Iris pigment epithelial cell (primary cell): ENCODE measurements around the gene LRCH1.
"Not testable (repeated sequence)": the region's sequence is repeated elsewhere in the genome, so short reads cannot be mapped to it uniquely, and the experiment has no call there.

ENCODE experiments used
- DNase-seq: peaks from one replicate; pipeline ENCODE4 v3.0.0-alpha.2; 2011; ENCODE audit warnings: low read depth

LRCH1 gene

DNA sequence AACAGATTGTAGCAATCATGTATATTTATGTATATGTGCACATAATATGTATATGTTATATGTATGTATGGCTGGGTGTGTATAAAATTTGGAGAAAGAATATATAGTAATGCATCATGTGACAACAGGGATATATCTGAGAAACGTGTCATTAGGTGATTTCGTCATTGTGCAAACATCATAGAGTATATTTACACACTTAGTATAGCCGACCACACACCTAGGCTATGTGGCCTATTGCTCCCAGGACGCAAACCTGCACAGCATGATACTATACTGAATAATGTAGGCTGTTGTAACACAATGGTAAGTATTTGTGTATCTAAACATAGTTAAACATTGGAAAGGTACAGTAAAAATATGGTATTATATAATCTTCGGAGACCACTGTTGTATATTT is 200.2 kb downstream of the LRCH1 start:
- no peak for DNase-seq

DNA sequence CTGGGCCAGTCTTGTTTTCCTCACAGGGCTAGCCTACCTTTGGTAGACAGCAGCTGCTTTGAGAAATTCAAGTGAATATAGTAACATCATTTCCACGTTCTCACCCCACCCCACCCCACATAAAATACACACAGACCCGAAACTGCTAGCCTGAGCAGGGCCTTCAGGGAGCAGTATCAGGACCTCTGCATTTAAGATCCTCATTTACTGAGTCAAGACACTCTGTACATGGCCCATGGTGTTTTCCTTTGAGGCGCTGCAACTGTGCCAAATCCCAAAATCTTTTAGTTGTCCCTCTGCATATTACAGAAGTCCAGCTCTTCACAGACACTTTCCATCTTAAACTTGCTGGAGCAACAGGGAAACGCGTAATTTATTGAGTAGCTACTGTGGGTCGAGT is 200.9 kb downstream of the LRCH1 start:
- no peak for DNase-seq

DNA sequence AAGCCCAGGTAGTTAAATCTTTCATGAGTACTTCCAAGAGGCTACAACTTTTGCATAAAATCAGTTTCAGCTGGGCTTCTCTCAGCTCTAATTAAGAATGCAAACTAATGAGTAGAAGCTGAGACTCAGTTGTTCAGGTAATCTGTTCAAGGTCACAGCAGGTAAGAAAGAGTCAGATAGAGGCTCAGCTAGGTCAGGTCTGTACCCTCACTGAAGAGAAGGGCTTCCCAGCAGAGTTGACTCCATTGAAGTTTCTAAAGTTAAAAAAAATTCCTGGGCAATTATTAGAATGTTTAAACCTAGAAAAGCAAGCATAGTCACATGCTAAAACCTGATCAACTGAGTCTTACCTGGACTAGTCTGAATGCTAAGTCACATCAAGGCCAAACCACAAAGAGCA is 201.8 kb downstream of the LRCH1 start:
- no peak for DNase-seq

- DNase-seq: not testable (repeated sequence)
Measured at GRCh38 chr13:46755508-46755907, 202.5 kb downstream of the LRCH1 start.

GRCh38 chr13:46756977-46757376 is 204.0 kb downstream of the LRCH1 start:
- peak; percentile 66 for DNase-seq

DNA sequence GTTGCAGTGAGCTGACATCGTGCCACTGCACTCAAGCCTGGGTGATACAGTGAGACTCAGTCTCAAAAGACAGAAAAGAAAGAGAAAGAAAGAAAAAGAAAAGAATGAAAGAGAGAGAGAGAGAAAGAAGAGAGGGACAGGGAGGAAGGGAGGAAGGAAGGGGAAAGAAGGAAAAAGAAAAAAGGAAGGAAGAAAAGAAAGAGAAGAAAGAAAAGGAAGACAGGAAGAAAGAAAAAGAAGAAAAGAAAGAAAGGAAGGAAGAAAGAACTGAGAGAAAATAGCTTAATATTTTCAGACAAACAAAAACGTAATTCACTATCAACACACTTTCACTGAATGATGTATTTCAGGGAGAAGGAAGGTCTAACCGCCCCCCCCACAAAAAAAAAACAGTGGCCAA is 204.7 kb downstream of the LRCH1 start:
- DNase-seq: no peak

GRCh38 chr13:46759846-46760245 is 206.9 kb downstream of the LRCH1 start:
- DNase-seq: no peak

GRCh38 chr13:46761174-46761573 is 208.2 kb downstream of the LRCH1 start:
- DNase-seq: no peak

- DNase-seq: no peak
Measured at GRCh38 chr13:46761866-46762265, 208.9 kb downstream of the LRCH1 start.

DNA sequence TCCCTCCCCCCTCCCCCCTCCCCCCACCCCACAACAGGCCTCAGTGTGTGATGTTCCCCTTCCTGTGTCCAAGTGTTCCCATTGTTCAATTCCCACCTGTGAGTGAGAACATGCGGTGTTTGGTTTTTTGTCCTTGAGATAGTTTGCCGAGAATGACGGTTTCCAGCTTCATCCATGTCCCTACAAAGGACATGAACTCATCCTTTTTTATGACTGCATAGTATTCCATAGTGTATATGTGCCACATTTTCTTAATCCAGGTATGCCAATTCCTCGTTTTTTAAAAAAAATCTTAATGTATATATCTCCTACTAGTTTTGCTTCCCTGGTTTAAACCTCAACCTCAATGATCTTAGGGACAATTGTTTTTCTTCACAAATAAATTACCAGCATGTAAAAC is 217.0 kb downstream of the LRCH1 start:
- not testable (repeated sequence) for DNase-seq

GRCh38 chr13:46771693-46772092 is 218.7 kb downstream of the LRCH1 start:
- DNase-seq: no peak

- peak; percentile 25 for DNase-seq
Measured at GRCh38 chr13:46773541-46773940, 220.6 kb downstream of the LRCH1 start.

- DNase-seq: no peak
Measured at GRCh38 chr13:46775385-46776107, 222.6 kb downstream of the LRCH1 start.

DNA sequence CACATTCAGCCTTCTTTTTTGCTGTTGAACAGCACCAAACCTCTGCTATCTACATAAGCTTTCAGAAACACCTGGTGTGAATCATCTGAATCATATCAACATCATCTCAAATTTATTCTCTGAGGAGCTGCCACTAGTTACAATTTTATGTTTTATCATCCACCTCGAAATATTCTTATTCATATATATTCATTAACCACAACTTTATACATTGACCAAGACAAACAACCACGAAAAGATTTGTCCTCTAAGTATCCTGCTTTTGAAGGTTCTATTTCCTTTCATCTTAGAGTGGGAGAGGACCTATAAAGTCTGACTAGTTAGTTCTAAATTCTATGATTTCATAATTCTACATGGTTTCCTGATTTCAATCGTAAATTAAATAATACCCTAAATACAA is 225.1 kb downstream of the LRCH1 start:
- DNase-seq: no peak

- peak; percentile 69 for DNase-seq
Measured at GRCh38 chr13:46778890-46779289, 225.9 kb downstream of the LRCH1 start.

GRCh38 chr13:46782066-46782465 is 229.1 kb downstream of the LRCH1 start:
- DNase-seq: no peak

DNA sequence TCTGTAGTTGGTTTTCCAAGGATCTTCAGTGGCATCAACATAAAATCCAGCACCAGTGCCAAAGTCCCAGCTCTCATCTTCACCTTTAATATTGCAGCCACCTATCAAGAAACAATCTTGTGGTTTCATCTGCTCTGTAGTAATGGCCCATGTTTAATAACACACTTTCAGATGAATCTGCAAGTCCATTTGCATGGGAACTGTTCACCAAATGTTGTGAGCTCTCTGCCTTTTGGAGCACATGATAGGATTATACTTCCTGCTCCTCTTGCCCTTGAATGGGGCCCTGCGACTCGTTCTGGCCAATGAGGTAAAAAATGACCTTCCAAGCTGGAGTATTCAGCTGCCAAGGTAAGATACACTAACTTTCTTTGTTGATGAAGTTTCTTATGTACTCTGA is 229.7 kb downstream of the LRCH1 start:
- DNase-seq: no peak

GRCh38 chr13:46783504-46783903 is 230.5 kb downstream of the LRCH1 start:
- no peak for DNase-seq

- peak; percentile 14 for DNase-seq
Measured at GRCh38 chr13:46795321-46795720, 242.4 kb downstream of the LRCH1 start.

DNA sequence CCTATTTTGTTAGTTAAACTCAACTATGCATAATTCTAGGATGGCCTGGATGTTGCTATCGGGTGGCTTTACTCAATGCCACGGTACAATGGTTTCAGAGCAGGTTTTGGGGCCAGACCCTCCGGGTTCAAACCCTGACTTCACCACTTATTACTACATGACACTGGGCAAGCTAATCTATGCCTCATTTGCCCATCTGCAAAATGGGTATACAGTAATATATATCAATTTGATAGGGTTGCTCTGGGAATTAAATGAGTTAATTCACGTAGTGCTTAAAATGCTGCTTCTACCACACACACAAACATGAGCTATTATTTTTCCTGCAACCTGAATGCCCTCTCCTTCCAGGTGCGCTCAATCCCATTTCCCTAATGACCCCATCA is 243.2 kb downstream of the LRCH1 start:
- no peak for DNase-seq

- DNase-seq: peak; percentile 93
Measured at GRCh38 chr13:46796515-46797474, 243.8 kb downstream of the LRCH1 start, which contains the start of gene ESD. TSS of gene ESD (minus strand) at chr13:46797161. CDS start at chr13:46791413, 5,748 bp downstream.

- DNase-seq: no peak
Measured at GRCh38 chr13:46797501-46798237, 244.7 kb downstream of the LRCH1 start.
